Activated naive CD4-positive, alpha-beta T cell treated with Interleukin-2 at 50 U/mL for 16 hours (primary cell): ENCODE results near the gene TTC1.

Source experiments
- DNase-seq: peaks from one replicate; pipeline ENCODE4 v3.0.0-alpha.2; 2020

Gene TTC1

DNA sequence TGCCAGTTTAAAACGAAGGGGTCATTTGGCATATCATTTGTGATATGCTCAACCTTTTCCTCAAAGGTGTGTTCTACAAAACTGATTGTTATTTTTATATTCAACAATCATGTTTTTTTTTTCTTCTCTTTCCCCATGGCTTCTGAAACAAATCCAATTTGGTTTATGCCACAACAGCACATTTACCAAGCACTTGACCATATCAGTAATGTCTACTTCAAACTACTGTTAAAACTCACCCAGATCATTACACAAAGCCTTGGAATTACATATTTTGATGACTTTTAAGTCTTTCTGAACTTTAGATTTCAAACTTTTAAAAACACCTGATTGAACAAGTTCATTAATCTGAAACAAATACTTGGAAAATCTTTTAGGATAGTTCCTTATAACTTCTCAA, 81.1 kb downstream of the TTC1 start:
- no peak for DNase-seq

DNA sequence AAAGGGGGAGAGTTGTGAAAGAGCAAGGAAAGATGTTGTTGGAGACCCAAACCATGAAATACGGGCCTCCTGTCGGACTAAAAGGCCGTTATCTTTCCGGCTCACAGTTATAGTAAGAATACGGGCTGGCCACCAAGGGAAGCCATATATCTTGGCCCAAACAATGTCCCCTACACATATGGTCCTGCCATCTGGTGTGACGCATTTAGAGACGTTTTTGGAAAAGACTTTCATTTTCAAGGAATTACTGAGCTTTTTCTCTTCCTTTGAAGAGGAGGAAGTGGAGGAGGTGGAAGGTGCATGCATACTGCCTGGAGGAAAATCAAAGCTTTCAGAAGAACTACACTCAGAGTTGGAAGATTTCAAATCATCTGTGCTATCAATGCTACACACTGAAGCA, 83.6 kb downstream of the TTC1 start:
- DNase-seq, result no peak

- no peak for DNase-seq
Measured at GRCh38 chr5:160092960-160093707, 84.2 kb downstream of the TTC1 start.

DNA sequence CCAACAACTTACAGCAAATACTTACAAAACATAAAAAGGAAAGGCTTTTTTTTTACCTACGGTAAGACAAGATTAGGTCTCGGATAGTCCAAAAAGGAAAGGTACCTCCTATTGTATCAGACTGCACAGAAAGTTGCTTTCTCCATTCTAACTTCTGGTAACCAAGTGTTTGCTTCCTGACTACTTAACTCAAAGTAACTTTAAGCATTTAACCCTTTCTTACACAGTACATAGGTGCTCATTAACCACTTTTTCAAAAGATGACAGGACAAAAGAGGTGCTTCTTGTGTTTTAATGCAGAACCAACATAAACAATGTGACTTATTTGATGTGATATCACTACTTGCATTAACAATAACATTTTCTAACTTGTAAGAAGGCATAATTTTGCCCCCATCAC, 87.2 kb downstream of the TTC1 start:
- DNase-seq, result no peak

DNA sequence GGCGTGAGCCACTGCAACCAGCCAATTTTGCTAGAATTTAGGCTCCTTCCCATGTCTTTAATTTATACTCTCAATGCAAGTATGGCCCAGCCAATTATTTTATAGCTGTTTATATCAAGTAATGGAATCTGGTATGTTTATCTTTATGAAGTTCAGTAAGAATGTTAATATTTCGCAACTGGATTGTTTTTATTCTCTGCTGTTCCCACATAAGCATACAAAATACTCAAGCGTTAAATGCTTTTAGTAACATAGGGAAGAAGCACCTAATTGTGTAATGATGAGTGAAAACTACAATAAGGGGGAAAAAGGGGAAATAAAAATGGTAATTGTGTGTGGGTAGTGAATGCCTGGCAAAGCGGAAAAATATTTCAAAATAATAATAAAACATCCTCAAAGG, 89.1 kb downstream of the TTC1 start:
- no peak for DNase-seq

GRCh38 chr5:160105686-160106360, 96.9 kb downstream of the TTC1 start:
- no peak for DNase-seq

DNA sequence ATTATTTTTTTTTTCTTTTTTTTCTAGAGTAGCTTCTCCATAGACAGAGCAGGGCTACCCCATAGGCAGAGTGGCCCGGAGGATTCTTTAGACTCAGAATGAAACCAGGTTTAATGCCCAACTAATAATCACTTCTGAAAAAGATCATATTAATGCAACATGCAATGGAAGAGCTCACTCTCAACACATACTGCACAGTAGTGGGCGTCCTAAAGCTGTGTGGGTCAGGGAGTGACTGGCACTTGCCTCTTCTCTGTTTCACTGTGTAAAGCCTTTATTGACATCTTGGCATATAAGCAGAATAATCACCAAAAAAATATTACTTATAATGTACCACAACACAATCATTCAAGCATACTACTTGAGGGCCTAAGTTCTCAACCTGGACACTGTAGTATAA, 99.2 kb downstream of the TTC1 start:
- no peak for DNase-seq
